ENCODE results near the gene TECPR1.

TECPR1 gene

DNA sequence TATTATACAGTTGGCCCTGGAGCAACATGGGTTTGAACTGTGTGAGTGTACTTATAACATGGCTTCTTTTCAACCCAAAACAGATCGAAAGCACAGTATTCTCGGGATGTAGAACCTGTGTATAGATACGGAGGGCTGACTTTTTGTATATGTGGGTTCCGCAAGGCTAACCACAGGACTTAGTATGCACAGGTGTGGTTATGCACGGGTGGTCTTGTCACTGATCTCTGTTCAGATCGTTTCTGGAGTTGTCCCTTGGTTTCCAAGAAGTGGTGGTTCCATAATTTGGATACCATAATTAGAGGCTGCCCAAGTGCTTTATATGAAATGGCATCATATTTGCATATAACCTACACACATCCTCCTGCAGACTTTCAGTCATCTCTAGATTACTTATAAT lies 51.7 kb downstream of the TECPR1 start:
- Histone ChIP-seq H3K4me1 (ENCODE audit: insufficient read depth, insufficient read length) (no peaks in the 10 kb centered on the region), H3K27me3 (ENCODE audit: insufficient read depth, insufficient read length) (no peaks in the 10 kb centered on the region), H3K9ac (ENCODE audit: insufficient read length, low read depth) (no peak overlapping the region), H3K4me3 (ENCODE audit: insufficient read length, low read depth) (no peak overlapping the region), H3K9me3 (ENCODE audit: insufficient read depth, low read length) (no peaks in the 10 kb centered on the region), H3K36me3 (ENCODE audit: insufficient read depth, insufficient read length, low read length) (peaks cover 13% of the 10 kb centered on the region)
- no peak for TF ChIP-seq ZNF274 (IDR thresholded peaks at IDR 0.05; ENCODE audit: low read depth, low read length)
- TF ChIP-seq YY1 (IDR thresholded peaks at IDR 0.05; ENCODE audit: insufficient read depth, insufficient read length), result no peak
- no peak for TF ChIP-seq SUZ12 (IDR thresholded peaks at IDR 0.05; ENCODE audit: extremely low read depth, insufficient read depth, insufficient read length)
- DNase-seq (ENCODE audit: low read depth, low spot score), result no peak

GRCh38 chr7:98199131-98199530 lies 52.9 kb downstream of the TECPR1 start:
- Histone ChIP-seq H3K4me1 (ENCODE audit: insufficient read depth, insufficient read length) (no peaks in the 10 kb centered on the region), H3K36me3 (ENCODE audit: insufficient read depth, insufficient read length, low read length) (peaks cover 19% of the 10 kb centered on the region), H3K9me3 (ENCODE audit: insufficient read depth, low read length) (no peaks in the 10 kb centered on the region), H3K27me3 (ENCODE audit: insufficient read depth, insufficient read length) (no peaks in the 10 kb centered on the region), H3K9ac (ENCODE audit: insufficient read length, low read depth) (no peak overlapping the region), H3K4me3 (ENCODE audit: insufficient read length, low read depth) (no peak overlapping the region)
- TF ChIP-seq SUZ12 (IDR thresholded peaks at IDR 0.05; ENCODE audit: extremely low read depth, insufficient read depth, insufficient read length), result no peak
- no peak for TF ChIP-seq YY1 (IDR thresholded peaks at IDR 0.05; ENCODE audit: insufficient read depth, insufficient read length)
- no peak for TF ChIP-seq ZNF274 (IDR thresholded peaks at IDR 0.05; ENCODE audit: low read depth, low read length)
- no peak for DNase-seq (ENCODE audit: low read depth, low spot score)

DNA sequence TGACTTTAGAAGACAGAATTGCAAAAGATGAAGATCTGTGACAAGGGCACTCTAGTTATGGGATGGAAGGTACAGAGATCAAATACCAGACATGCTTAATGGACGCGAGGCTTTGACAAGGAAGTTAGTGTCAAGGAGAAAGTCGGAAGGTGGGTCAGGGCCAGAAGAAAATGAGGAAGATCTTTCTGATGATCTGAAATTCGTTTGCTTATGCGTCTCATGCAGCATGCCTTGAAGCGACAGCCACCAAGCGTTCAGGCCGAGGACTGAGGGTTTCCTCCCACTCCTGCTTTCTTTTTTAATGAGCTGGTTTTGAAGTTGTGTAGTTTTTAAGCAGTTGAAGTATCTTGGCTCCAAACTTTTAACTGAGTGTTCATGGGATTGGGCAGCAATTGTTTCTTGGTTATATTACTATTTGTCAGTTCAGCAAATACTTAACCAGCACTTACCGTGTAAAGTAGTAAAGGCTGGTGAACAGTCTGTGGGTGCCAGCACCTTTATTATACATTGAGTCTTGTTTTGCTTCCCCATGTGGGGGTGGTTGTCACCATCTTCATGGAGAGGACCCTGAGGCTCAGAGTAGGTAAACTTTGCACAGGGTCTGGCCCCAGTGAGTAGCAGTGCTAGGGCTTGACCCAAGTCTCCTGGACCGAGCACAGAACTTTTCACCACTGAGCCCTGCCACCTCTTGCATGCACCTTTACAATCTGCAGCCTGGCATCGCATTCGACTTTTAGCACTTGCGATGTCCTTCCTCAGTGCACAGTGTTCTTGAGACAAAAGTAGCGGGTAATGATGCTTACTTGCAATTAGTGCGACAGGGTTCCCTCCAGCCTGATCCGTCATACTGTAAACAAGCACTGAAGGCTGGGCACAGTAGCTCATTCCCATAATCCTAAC lies 55.1 kb downstream of the TECPR1 start:
- H3K9me3 ChIP-seq (ENCODE audit: insufficient read depth, low read length), result no peaks in the 10 kb centered on the region
- H3K36me3 ChIP-seq (ENCODE audit: insufficient read depth, insufficient read length, low read length), result peaks cover 37% of the 10 kb centered on the region
- no peak for DNase-seq (ENCODE audit: low read depth, low spot score)

GRCh38 chr7:98194672-98195457 lies 57.2 kb downstream of the TECPR1 start:
- no peak for DNase-seq (ENCODE audit: low read depth, low spot score)
- H3K4me3 ChIP-seq (ENCODE audit: insufficient read length, low read depth), result no peak overlapping the region
- no peak for TF ChIP-seq SUZ12 (IDR thresholded peaks at IDR 0.05; ENCODE audit: extremely low read depth, insufficient read depth, insufficient read length)
- TF ChIP-seq YY1 (IDR thresholded peaks at IDR 0.05; ENCODE audit: insufficient read depth, insufficient read length), result no peak
- TF ChIP-seq ZNF274 (IDR thresholded peaks at IDR 0.05; ENCODE audit: low read depth, low read length), result no peak
- no peaks in the 10 kb centered on the region for H3K9me3 ChIP-seq (ENCODE audit: insufficient read depth, low read length)
- H3K9ac ChIP-seq (ENCODE audit: insufficient read length, low read depth), result no peak overlapping the region
- H3K4me1 ChIP-seq (ENCODE audit: insufficient read depth, insufficient read length), result no peaks in the 10 kb centered on the region
- peaks cover 47% of the 10 kb centered on the region for H3K36me3 ChIP-seq (ENCODE audit: insufficient read depth, insufficient read length, low read length)
- no peaks in the 10 kb centered on the region for H3K27me3 ChIP-seq (ENCODE audit: insufficient read depth, insufficient read length)

More for the DNA sequence above, 55.1 kb downstream of the TECPR1 start:
- no peak overlapping the region for H3K9ac ChIP-seq (ENCODE audit: insufficient read length, low read depth)
- TF ChIP-seq ZNF274 (IDR thresholded peaks at IDR 0.05; ENCODE audit: low read depth, low read length) (no peak), YY1 (IDR thresholded peaks at IDR 0.05; ENCODE audit: insufficient read depth, insufficient read length) (no peak), SUZ12 (IDR thresholded peaks at IDR 0.05; ENCODE audit: extremely low read depth, insufficient read depth, insufficient read length) (no peak)
- no peak overlapping the region for H3K4me3 ChIP-seq (ENCODE audit: insufficient read length, low read depth)
- H3K4me1 ChIP-seq (ENCODE audit: insufficient read depth, insufficient read length), result no peaks in the 10 kb centered on the region
- H3K27me3 ChIP-seq (ENCODE audit: insufficient read depth, insufficient read length), result no peaks in the 10 kb centered on the region

DNA sequence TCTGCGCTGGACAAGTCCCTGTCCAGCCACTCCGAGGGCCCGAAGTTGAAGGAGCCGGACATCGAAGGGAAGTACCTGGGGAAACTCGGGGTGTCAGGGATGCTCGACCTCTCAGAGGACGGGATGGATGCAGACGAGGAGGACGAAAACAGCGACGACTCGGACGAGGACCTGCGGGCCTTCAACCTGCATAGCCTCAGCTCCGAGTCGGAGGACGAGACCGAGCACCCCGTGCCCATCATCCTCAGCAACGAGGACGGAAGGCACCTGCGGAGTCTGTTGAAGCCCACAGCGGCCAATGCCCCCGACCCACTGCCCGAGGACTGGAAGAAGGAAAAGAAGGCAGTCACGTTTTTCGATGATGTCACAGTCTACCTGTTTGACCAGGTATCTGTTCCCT lies 57.8 kb downstream of the TECPR1 start:
- Histone ChIP-seq H3K27me3 (ENCODE audit: insufficient read depth, insufficient read length) (no peaks in the 10 kb centered on the region), H3K4me3 (ENCODE audit: insufficient read length, low read depth) (no peak overlapping the region), H3K9ac (ENCODE audit: insufficient read length, low read depth) (no peak overlapping the region), H3K36me3 (ENCODE audit: insufficient read depth, insufficient read length, low read length) (peaks cover 49% of the 10 kb centered on the region), H3K9me3 (ENCODE audit: insufficient read depth, low read length) (no peaks in the 10 kb centered on the region), H3K4me1 (ENCODE audit: insufficient read depth, insufficient read length) (no peaks in the 10 kb centered on the region)
- DNase-seq (ENCODE audit: low read depth, low spot score), result no peak
- TF ChIP-seq SUZ12 (IDR thresholded peaks at IDR 0.05; ENCODE audit: extremely low read depth, insufficient read depth, insufficient read length) (no peak), ZNF274 (IDR thresholded peaks at IDR 0.05; ENCODE audit: low read depth, low read length) (no peak), YY1 (IDR thresholded peaks at IDR 0.05; ENCODE audit: insufficient read depth, insufficient read length) (no peak)

DNA sequence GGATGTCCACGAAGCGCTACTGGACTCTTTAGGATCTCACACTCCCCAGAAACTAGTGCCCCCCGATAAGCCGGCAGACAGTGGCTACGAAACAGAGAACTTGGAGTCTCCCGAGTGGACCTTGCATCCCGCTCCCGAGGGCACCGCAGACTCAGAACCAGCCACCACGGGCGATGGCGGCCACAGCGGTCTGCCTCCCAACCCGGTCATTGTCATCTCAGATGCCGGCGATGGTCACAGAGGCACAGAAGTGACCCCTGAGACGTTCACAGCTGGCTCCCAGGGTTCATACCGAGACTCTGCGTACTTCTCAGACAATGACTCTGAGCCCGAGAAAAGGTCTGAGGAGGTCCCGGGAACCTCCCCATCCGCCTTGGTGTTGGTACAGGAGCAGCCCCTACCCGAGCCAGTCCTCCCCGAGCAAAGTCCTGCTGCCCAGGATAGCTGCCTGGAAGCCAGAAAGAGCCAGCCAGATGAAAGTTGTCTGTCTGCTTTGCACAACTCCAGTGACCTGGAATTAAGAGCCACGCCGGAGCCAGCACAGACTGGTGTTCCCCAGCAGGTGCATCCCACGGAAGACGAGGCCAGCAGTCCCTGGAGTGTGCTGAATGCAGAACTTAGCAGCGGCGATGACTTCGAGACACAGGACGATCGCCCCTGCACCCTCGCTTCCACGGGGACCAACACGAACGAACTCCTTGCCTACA lies 58.4 kb downstream of the TECPR1 start:
- DNase-seq (ENCODE audit: low read depth, low spot score), result no peak
- H3K9ac ChIP-seq (ENCODE audit: insufficient read length, low read depth), result no peak overlapping the region
- no peak for TF ChIP-seq SUZ12 (IDR thresholded peaks at IDR 0.05; ENCODE audit: extremely low read depth, insufficient read depth, insufficient read length)
- TF ChIP-seq ZNF274 (IDR thresholded peaks at IDR 0.05; ENCODE audit: low read depth, low read length), result no peak
- no peak for TF ChIP-seq YY1 (IDR thresholded peaks at IDR 0.05; ENCODE audit: insufficient read depth, insufficient read length)

More for the DNA sequence above, 58.4 kb downstream of the TECPR1 start:
- Histone ChIP-seq H3K9me3 (ENCODE audit: insufficient read depth, low read length) (no peaks in the 10 kb centered on the region), H3K27me3 (ENCODE audit: insufficient read depth, insufficient read length) (no peaks in the 10 kb centered on the region), H3K36me3 (ENCODE audit: insufficient read depth, insufficient read length, low read length) (peaks cover 52% of the 10 kb centered on the region), H3K4me3 (ENCODE audit: insufficient read length, low read depth) (no peak overlapping the region), H3K4me1 (ENCODE audit: insufficient read depth, insufficient read length) (no peaks in the 10 kb centered on the region)

Measured in NT2/D1 (cell line).